Lower leg skin (tissue), 3 donors: ENCODE measurements around the gene PCDHGB1.

Source experiments
- CTCF ChIP-seq, 3 donors: fragments of 450-650 bp; IDR thresholded peaks; one replicate each; pipeline ENCODE4 v1.5.1; 2016; ENCODE audit warnings: antibody characterized with exemption in 3 of 3, mild to moderate bottlenecking in 3 of 3, moderate library complexity in 2 of 3
- POLR2A ChIP-seq, 2 donors: fragments of 450-650 bp; IDR thresholded peaks; one replicate each; pipeline ENCODE4 v1.6.1; 2016 to 2017; ENCODE audit warnings: antibody characterized with exemption in 2 of 2, mild to moderate bottlenecking in 1 of 2, moderate library complexity in 1 of 2

DNA sequence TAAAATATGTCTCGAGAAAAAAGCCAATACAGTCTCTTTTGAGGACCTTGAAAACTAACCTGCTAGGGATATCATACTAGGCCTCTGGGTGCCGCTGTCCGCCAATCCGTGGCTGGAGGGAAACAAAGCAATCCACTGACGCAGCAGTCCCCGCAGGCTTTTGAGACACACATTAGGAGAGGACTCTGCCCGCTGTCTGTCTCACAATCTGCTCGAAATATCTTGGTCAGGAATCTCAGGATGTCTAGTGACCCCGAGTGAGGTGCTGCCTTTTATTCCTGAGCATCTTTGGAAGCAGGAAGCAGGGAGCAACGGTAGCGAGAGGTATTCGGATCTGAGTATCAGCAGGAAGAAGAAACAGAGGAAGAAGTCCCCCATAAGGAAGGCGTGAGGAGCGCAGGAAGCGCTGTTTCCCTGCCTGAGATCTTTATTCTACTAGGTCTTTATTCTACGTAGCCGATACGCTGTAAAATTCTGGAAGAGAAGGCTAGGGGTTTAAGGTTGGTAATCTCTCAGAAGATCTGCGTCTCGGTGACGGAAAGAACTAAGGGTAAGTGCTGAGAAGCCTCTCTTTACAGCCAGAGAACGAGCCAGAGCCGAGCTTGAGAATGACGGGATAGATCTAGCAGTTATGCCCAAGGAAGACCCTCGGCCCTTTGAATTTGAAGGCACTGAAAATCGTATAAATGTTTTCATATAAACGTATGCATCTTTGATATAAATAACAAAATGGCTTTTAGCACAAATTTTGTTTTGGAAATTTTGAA is 23.6 kb upstream of the PCDHGB1 start:
- TF ChIP-seq CTCF (IDR thresholded peaks at IDR 0.05) (no peak), POLR2A (IDR thresholded peaks at IDR 0.05) (no peak)
